ENCODE measurements around the gene CYP26A1.
"Not testable (repeated sequence)": the region's sequence is repeated elsewhere in the genome, so short reads cannot be mapped to it uniquely, and the experiment has no call there.

The CYP26A1 gene

DNA sequence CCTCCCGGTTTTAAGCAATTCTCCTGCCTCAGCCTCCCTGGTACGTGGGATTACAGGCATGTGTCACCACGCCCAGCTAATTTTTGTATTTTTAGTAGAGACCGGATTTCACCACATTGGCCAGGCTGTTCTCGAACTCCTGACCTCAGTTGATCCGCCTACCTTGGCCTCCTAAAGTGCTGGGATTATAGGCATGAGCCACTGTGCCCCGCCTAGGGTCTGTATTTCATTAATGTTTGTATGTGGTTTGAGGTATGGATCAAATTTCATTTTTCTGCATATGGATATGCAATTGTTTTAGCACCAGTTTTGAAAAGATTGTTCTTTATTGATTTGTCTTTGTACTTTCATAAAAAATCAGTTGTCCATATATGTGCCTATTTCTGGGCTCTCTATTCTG lies 26.0 kb downstream of the CYP26A1 start:
- no peaks in the 10 kb centered on the region for H3K9me3 ChIP-seq
- TF ChIP-seq, protein P1, sequence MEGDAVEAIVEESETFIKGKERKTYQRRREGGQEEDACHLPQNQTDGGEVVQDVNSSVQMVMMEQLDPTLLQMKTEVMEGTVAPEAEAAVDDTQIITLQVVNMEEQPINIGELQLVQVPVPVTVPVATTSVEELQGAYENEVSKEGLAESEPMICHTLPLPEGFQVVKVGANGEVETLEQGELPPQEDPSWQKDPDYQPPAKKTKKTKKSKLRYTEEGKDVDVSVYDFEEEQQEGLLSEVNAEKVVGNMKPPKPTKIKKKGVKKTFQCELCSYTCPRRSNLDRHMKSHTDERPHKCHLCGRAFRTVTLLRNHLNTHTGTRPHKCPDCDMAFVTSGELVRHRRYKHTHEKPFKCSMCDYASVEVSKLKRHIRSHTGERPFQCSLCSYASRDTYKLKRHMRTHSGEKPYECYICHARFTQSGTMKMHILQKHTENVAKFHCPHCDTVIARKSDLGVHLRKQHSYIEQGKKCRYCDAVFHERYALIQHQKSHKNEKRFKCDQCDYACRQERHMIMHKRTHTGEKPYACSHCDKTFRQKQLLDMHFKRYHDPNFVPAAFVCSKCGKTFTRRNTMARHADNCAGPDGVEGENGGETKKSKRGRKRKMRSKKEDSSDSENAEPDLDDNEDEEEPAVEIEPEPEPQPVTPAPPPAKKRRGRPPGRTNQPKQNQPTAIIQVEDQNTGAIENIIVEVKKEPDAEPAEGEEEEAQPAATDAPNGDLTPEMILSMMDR (IDR thresholded peaks at IDR 0.05) = no peak
- no peak overlapping the region for H3K4me3 ChIP-seq (ENCODE audit: low read depth in 1 of 2, low read length in 1 of 2)
- H3K27me3 ChIP-seq = no peaks in the 10 kb centered on the region
- no peak overlapping the region for H3K27ac ChIP-seq
- no peaks in the 10 kb centered on the region for H3K4me1 ChIP-seq (ENCODE audit: control insufficient read depth in 1 of 2, insufficient read depth in 1 of 2, low read depth in 1 of 2, low read length in 1 of 2)
- H3K36me3 ChIP-seq = no peaks in the 10 kb centered on the region

DNA sequence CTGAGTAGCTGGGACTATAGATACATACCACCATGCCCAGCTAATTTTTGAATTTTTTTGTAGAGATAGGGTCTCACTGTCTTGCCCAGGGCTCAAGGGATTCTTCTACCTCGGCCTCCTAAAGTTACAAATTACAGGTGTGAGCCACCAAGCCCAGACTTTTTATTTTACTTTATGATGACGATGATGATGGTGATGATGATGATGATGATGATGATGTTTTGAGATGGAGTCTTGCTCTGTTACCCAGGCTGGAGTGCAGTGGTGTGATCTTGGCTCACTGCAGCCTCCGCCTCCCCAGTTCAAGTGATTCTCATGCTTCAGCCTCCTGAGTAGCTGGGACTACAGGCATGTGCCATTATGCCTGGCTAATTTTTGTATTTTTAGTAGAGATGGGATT lies 27.5 kb downstream of the CYP26A1 start:
- H3K27me3 ChIP-seq, H3K9me3 ChIP-seq: not testable (repeated sequence)

DNA sequence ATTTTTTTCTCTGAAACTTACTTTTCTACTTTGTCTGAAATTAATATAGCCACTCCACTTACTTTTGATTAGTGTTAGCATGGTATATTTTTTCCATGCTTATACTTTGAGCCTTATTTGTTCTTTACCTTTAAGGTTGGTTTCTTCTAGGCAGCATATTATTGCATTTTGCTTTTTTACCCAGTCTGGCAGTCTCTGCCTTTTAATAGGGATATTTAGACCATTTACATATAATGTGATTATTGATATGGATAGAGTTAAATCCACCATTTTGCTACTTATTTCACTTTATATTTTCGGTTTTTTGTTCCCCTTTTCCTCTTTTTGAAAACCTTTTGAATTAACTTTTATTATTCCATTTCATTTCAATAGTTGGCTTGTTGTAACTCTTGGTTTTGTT lies 30.3 kb downstream of the CYP26A1 start:
- Histone ChIP-seq H3K4me1 (ENCODE audit: control insufficient read depth in 1 of 2, insufficient read depth in 1 of 2, low read depth in 1 of 2, low read length in 1 of 2) (no peaks in the 10 kb centered on the region), H3K27ac (no peak overlapping the region), H3K4me3 (ENCODE audit: low read depth in 1 of 2, low read length in 1 of 2) (no peak overlapping the region), H3K27me3 (no peaks in the 10 kb centered on the region), H3K9me3 (no peaks in the 10 kb centered on the region), H3K36me3 (no peaks in the 10 kb centered on the region)
- TF ChIP-seq, protein P1 (IDR thresholded peaks at IDR 0.05) = no peak

More for the DNA sequence above, 27.5 kb downstream of the CYP26A1 start:
- not testable (repeated sequence) for H3K4me1 ChIP-seq (ENCODE audit: control insufficient read depth in 1 of 2, insufficient read depth in 1 of 2, low read depth in 1 of 2, low read length in 1 of 2); H3K36me3 ChIP-seq; H3K27ac ChIP-seq; H3K4me3 ChIP-seq (ENCODE audit: low read depth in 1 of 2, low read length in 1 of 2)

DNA sequence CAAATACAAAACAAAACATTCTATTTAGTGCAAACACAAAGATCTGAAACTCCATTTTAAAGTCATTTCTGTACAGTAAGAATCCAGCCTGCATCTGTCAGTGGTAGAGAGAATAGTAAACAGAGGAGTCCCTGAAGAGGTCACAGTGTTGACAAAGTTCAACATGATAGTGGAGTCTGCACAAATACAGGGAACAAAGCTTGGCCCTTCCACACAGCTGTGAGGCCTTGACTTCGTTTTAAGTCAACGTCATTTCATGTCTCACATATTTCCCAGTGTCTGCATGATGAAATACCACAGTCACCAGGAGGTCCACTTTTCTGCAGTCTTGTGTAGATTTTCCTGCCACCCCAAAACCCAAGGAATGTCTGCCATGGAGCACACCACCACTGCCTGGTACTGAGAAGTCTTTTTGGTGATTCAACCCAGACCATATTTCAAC lies 33.0 kb downstream of the CYP26A1 start:
- H3K27ac ChIP-seq = no peak overlapping the region
- no peaks in the 10 kb centered on the region for H3K9me3 ChIP-seq
- H3K4me3 ChIP-seq (ENCODE audit: low read depth in 1 of 2, low read length in 1 of 2) = no peak overlapping the region
- H3K27me3 ChIP-seq = no peaks in the 10 kb centered on the region
- H3K4me1 ChIP-seq (ENCODE audit: control insufficient read depth in 1 of 2, insufficient read depth in 1 of 2, low read depth in 1 of 2, low read length in 1 of 2) = no peaks in the 10 kb centered on the region
- no peaks in the 10 kb centered on the region for H3K36me3 ChIP-seq
- TF ChIP-seq, protein P1 (IDR thresholded peaks at IDR 0.05) = no peak

DNA sequence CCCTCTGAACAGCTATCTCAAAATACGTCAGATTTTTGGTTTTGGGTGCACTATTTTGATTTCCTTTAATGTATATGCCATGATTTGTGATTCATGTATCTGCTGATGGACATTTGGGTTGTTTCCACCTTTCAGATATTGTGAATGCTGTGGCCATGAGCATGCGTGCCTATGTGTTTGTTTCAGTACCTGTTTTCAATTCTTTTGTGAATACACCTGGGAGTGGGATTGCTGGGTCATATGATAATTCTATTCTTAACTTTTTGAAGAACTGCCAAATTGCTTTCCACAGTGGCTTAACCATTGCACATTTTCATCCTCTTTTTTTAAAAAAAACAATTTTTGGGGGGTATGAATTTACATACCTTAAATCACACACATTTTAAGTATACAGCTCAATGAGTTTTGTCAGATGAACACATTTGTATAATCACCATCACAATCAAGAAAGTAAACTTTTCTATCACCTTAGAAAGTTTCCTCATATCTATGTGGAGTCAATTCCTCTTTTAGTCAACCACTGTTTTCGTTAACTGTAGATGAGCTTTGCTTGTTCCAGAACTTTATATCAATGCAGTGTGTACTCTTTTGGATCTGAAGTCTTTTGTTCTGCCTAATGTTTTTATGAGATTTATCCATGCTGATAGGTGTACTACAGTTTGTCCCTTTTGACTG lies 36.9 kb downstream of the CYP26A1 start:
- TF ChIP-seq, protein P1 (IDR thresholded peaks at IDR 0.05) = no peak
- Histone ChIP-seq H3K4me1 (ENCODE audit: control insufficient read depth in 1 of 2, insufficient read depth in 1 of 2, low read depth in 1 of 2, low read length in 1 of 2) (no peaks in the 10 kb centered on the region), H3K36me3 (no peaks in the 10 kb centered on the region), H3K27ac (no peak overlapping the region), H3K9me3 (no peaks in the 10 kb centered on the region), H3K4me3 (ENCODE audit: low read depth in 1 of 2, low read length in 1 of 2) (no peak overlapping the region), H3K27me3 (peaks cover 13% of the 10 kb centered on the region)

DNA sequence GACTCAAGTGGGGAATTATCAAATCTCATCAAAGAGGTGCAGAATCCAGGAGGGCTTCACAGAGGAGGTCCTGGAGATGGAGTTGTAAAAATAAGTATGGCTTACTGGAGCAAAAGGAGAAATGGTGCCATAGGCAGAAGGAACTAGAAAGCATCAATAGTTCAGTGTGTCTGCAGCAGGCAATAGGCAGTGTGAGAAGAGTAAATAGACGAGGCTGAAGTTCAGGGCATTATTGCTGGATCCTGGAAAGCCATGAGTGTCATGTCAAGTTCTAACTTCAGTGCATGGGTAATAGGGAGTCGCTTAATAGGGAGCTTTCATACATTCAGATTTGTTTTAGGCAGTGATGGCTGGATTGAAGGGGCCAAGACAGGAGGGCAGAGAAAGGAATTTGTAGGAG lies 39.3 kb downstream of the CYP26A1 start:
- TF ChIP-seq, protein P1 (IDR thresholded peaks at IDR 0.05) = no peak
- no peak overlapping the region for H3K27ac ChIP-seq

More for the DNA sequence above, 39.3 kb downstream of the CYP26A1 start:
- Histone ChIP-seq H3K9me3 (no peaks in the 10 kb centered on the region), H3K4me3 (ENCODE audit: low read depth in 1 of 2, low read length in 1 of 2) (no peak overlapping the region), H3K36me3 (no peaks in the 10 kb centered on the region), H3K27me3 (peaks cover 13% of the 10 kb centered on the region), H3K4me1 (ENCODE audit: control insufficient read depth in 1 of 2, insufficient read depth in 1 of 2, low read depth in 1 of 2, low read length in 1 of 2) (no peaks in the 10 kb centered on the region)

All from neutrophil (primary cell).